HG03442 (cell line): Measurements from ENCODE around the gene SYNGR3.
"Not testable (repeated sequence)": the region's sequence is repeated elsewhere in the genome, so short reads cannot be mapped to it uniquely, and the experiment has no call there.

Source experiments
- ATAC-seq: cut with Tn5 transposase; IDR thresholded peaks from one replicate; pipeline ENCODE4 v1.9.1; 2021; ENCODE audit warnings: mild to moderate bottlenecking, moderate library complexity; ENCODE audit not compliant: unreplicated experiment

The SYNGR3 gene

DNA sequence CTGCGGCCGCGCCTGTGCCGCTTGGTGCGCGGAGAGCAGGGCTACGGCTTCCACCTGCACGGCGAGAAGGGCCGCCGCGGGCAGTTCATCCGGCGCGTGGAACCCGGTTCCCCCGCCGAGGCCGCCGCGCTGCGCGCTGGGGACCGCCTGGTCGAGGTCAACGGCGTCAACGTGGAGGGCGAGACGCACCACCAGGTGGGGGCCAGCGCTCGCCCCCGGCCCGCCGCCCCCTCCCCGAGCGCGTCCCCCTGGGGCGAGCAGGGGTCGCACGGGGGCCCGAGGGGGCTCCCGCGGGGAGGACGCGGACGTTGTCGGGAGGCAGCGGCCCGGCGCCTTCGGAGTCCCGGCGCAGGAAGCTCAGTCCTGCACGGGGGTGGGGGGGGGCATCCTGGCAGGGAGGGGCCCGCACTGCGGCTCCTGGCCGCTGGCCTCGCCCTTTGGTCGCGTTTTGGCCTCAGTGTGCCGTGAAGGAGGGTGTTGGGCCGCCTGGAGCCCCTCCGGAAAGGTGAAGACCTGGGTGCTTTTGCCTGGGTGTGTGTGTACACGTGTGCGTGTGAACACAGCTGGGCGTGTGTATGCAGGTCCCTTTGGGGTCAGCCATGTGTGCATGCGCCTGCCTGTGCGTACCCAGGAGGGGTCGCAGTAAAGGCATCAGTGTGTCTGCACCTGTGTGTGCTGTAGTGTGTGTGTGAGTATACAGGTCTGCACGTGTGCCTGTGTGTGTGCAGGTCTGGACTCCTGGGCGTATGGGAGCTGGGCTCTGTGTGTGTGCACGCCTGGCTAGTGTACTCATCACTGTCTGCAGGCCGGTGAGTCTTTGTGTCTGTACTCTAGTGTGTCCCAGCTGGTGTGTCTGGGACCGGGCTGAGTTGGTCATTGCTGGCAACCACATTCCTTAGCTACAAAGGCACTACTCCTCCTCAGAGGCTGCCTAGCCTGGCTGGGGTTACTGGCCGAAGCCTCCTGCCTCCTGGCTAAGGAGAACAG, 37.5 kb downstream of the SYNGR3 start:
- ATAC-seq = no peak

DNA sequence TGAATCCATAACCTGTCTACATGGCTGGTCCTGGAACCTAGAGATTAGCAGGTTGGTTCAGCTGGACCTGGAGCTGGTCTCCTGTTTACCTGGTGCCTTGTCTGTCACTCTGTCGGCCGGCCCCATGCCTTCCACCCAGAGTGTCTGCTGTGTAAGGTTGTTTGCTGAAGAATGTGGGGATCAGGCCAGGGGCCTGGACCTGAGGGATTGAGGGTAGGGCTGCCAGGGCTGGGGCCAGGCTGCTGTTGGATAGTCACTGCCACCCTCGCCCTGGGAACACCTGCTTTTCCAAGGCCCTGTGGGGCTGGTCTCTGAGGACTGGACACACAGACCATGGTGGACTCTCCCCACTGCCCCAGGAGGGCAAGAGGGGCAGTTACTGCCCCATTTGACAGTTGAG, 38.4 kb downstream of the SYNGR3 start:
- no peak for ATAC-seq

DNA sequence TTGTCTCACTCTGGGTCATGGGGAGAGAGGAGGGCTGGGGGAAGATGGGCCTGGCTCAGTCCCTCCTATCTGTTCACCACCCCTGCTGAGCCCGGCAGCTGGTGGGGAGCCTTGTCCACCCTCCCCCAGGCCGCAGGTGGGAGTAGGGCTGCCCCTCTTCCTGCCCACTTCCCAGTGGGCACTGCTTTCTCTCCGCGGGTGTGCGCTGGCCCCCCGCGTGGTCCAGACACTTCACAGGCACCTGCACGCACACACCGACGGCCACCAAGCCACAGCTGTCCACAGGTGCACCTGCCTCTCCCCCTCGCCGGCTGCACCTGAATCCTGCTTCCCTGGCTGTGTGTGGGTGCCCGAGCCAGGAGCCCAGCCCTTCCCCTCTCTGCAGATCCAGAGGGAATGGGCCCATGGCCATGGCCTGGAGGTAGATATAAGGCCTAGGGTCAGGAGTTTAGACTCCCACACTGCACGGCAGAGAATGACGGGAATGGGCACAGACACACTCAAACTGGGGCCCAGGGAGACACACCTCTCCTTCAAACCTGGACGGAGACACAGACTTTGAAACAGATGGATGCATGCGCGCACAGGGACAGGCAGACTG, 39.0 kb downstream of the SYNGR3 start:
- ATAC-seq = no peak

DNA sequence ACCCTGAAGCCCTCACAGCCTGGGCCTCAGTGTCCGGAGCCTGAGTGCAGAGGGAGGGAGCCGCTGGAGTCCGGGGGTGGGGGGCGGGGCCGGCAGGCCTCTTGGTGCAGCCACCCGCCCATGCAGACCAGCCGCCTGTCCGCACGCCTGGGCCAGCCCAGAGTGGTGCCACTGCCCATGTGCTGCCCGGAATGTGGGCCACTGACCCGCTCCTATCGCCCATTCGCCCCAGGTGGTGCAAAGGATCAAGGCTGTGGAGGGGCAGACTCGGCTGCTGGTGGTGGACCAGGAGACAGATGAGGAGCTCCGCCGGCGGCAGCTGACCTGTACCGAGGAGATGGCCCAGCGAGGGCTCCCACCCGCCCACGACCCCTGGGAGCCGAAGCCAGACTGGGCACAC, 39.6 kb downstream of the SYNGR3 start:
- ATAC-seq = no peak

DNA sequence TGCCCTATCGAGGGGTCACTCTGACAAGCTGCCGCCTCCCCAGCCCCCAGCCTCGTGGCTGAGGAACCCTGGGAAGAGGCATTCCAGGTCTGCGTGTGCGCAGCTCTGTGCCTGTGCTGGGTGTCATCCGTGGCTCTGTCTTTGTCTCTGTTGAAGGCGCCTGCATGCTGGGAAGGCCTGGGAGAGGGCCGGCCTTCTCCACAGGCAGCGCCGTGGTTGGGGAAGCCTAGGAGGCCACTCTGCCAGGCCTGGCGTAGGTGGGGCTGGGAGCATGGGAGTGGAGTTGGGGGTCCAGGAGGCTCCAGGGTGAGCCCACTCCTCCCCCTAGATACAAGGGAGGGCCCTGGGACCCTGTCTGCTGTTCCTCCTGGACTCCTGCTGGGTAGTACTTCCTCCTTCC, 40.3 kb downstream of the SYNGR3 start:
- no peak for ATAC-seq

DNA sequence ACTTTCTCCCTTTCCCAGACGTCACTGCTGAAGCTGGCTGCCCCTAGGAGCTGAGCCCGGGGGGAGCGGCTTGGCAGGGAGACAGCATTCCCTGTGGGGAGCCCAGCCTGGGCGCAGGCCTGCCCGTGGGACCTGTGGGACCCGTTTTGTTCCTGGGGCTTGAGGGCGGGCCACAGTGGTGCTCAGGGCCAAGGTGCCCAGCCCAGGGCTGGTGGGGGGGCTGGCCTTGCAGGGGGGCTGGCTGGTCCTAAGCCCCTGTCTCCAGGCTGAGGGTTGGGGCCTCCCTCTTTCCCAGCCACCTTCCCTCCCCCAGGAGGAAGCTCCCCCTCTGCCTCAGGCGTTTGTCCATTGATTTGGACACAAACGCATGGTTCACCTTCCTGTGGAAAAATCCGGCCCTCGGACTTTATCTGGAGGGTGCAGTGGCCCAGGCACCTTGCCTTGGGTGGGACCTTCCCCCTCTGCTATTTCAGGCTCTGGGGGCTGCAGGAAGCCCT, 41.4 kb downstream of the SYNGR3 start:
- ATAC-seq = no peak

DNA sequence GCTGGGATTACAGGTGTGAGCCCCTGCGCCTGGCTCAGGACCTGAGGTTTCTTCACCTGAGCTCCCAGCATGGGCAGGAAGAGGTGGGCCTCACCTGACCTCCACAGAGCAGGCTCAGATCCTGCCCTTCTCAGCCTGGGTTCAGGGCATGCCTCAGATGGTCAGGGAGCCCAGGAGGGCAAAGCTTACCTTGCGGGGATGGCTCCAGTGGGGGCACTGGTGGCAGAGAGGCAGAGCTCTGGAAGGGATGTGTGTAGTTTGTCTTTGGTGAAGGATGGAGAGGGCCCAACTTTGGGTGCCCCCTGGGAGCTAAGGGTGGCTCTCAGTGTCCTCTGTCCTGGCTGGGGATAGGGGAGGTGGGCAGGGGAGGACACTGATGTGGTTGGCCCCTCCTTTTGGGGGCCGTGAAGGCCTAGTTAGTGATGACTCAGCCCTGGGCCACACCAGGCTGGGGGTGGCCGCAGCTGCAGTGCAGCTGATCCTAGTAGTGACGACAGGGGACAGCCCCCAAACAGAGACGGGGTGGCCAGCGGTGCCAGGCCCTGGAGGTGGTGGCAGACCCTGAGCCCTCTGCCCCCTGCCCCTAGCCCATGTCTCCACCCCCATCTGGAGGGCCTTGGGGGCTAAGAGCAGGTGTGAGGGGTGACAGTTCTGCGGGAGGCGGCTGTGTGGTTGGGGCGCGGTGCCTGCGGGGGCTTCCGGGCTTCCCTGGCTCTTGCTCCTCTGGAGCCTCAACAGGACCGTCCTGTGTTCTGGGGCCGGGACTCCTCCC, 42.7 kb downstream of the SYNGR3 start:
- ATAC-seq = no peak

DNA sequence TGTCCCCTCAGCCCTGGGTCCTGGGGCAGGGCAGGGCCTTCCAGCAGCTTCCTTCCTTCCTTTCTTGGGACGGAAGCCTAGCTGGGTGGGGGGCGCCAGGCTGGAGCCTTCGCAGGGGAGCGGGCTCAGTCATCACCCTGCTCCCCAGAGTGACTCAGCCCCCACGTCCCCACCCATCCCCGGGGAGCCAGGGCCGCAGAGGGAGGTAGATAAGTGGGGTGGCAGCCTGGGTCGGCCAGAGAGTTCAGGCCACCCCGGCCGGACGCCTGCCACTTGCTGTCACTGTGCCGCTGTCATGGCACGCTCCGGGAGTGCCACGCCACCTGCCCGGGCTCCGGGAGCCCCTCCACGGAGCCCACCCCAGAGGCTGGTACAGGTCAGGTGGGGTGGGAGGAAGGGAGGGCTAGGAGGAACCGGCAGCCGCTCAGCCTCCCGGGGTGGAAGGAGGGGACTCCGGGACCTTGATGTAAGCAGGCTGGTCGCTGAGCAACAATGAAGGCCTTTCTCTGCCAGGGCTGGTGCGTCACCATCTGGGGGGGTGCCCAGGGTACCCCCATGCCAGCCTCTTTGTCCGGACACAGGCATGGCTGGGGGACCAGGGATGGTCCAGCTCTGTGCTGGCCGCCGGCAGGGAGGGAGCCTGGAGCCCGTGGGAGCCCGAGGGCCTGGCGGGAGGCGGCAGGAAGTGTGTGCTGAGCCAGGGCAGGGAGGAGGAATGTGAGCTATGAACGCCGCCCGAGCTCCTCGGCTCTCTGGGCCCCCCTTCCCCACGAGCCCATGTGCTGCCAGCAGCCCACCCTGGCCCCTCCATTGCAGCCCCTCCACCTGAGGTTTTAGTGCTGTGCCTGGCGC, 43.5 kb downstream of the SYNGR3 start:
- no peak for ATAC-seq

DNA sequence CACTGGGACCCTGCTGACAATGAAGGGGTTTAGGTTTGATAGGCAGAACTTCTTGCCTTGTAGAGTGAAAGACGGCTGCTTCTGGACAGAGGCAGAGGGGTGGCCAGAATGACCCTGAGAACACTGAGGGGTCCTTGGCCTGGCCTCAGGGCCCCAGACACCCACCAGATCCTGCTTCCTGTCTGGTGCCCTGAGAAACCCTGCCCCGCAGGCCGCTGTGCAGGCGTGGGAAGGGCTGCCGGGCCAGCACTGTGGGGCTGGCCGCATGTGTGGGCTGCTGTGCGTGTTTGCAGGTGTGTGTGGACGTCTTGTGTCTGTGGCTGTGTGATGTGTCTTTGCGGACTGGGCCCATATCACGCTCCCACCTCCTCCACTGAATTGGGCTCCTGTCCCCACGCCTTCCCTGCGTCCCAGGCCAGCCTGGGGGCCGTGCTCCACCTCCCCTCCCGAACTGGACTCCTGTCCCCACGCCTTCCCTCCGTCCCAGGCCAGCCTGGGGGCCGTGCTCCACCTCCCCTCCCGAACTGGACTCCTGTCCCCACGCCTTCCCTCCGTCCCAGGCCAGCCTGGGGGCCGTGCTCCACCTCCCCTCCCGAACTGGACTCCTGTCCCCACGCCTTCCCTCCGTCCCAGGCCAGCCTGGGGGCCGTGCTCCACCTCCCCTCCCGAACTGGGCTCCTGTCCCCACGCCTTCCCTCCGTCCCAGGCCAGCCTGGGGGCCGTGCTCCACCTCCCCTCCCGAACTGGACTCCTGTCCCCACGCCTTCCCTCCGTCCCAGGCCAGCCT, 44.3 kb downstream of the SYNGR3 start:
- not testable (repeated sequence) for ATAC-seq

DNA sequence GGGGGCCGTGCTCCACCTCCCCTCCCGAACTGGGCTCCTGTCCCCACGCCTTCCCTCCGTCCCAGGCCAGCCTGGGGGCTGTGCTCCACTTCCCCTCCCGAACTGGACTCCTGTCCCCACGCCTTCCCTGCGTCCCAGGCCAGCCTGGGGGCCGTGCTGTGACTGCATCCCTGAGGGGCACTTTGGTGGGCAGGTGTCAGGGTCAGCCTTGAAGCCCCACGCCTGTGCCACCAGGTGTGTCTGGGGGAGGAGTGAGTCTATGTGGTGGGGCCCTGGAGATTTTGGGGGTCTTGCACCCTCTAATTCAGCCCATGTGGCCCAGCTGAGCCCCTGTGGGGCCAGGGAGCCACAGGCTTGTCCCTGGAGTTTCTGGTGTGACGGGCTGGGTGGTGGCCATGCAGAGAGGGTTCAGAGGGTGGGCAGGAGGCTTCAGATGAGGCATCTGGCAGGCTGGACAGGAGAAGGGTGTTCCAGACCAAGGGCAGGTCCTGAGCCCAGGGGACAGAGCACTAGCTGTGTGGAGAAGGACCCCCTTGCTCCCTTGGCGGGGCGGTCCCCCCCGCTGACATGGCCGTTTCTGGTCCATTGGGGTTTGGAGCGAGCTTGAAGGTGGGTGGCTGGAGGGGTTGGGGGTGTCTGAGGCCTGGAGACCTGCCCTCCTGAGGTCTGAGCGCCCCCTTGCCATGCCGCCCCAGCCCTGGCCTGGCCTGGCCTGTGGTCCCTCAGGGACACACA, 45.1 kb downstream of the SYNGR3 start:
- no peak for ATAC-seq

DNA sequence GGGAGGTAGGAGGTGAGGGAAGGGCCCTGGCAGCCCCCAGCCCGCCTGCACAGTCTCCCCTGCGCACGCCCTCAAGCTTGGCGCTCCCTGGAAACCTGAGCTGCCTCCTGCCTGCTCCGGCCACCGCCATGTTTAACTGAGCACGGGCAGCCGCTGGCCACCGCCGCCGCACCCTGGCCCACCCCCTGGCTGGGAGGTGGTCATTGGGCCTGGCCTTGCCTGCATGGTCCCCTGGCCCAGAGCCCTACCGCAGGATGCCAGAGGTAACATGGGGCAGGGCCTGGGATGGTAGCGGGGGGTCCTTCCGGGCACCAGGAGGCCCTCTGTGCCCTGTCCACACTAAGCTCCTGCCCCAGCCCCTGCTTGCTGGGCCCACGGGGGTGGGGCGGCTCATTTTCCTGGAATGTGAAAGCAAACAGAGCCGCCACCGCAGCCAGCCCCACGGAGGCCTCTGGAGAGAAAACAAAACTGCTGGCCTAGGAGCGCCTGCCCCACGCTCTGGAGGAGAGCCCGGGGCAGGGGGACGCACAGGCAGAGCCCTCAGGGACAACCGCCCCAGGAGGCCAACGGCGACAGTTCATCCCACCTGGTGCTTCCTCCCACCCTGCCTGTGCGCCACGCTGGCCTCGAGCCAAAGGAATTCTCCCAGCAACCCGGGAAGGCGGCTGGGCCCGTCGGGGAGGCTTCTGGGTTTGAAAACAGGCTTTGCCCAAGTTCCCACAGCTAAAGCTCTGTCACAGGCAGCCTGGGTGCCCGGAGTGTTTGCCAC, 45.8 kb downstream of the SYNGR3 start:
- ATAC-seq = no peak

DNA sequence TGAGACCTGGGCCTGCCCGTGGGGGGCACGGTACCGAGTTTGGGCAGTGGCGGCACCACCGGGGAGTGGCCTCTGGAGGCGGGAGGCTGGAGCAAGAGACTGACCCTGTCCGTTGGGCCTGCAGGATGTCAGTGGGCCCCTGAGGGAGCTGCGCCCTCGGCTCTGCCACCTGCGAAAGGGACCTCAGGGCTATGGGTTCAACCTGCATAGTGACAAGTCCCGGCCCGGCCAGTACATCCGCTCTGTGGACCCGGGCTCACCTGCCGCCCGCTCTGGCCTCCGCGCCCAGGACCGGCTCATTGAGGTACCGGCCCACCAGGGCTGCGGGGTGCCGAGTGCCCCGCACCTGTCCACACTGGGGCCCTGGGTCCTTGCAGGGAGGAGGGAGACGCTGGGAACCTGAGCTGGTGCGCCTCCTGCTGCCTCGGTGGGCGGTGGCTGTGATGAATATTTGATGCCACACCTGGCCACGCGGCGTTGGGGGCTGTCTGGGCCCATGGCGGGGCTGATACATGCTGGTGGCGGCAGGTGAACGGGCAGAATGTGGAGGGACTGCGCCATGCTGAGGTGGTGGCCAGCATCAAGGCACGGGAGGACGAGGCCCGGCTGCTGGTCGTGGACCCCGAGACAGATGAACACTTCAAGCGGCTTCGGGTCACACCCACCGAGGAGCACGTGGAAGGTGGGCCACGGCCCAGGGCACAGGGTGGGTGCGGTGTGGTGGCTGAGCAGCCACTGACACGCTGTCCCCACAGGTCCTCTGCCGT, 46.6 kb downstream of the SYNGR3 start:
- ATAC-seq = no peak

DNA sequence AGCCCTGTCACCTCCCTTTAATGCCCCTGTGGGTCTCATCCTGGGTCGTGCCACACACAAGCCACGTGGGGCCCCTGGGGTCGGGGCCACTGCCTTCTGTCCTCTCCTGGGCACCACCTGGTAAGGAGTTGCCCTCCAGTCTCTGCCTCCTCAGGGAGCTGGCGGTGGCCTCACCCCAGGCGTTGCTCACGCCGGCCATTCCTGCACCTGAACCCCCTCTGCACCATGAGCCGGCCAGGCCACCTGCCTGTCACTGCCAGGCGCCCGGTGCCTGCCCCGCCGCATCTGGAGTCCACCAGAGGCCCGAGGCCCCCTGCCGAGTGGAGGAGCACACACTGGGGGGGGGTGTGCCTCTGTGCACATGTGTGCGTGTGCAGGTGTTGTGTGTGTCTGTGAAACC, 47.3 kb downstream of the SYNGR3 start:
- no peak for ATAC-seq

DNA sequence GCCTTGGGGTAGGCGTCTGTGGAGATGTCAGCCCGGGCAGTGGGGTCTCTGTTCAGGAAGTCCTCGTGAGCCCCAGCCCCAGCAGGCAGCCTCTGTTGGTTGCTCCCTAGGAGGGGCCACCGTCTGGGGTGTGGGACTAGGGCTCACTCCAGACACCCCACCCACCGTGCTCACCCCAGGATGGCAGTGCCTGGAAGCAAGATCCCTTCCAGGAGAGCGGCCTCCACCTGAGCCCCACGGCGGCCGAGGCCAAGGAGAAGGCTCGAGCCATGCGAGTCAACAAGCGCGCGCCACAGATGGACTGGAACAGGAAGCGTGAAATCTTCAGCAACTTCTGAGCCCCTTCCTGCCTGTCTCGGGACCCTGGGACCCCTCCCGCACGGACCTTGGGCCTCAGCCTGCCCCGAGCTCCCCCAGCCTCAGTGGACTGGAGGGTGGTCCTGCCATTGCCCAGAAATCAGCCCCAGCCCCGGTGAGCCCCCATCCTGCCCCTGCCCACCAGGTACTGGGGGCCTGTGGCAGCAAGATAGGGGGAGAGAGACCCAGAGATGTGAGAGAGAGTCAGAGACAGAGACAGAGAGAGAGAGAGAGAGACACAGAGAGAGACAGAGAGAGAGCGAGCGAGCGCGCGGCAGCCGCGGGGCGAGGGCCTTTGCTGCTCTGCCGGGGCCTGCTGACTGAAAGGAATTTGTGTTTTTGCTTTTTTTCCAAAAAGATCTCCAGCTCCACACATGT, 48.0 kb downstream of the SYNGR3 start:
- no peak for ATAC-seq

DNA sequence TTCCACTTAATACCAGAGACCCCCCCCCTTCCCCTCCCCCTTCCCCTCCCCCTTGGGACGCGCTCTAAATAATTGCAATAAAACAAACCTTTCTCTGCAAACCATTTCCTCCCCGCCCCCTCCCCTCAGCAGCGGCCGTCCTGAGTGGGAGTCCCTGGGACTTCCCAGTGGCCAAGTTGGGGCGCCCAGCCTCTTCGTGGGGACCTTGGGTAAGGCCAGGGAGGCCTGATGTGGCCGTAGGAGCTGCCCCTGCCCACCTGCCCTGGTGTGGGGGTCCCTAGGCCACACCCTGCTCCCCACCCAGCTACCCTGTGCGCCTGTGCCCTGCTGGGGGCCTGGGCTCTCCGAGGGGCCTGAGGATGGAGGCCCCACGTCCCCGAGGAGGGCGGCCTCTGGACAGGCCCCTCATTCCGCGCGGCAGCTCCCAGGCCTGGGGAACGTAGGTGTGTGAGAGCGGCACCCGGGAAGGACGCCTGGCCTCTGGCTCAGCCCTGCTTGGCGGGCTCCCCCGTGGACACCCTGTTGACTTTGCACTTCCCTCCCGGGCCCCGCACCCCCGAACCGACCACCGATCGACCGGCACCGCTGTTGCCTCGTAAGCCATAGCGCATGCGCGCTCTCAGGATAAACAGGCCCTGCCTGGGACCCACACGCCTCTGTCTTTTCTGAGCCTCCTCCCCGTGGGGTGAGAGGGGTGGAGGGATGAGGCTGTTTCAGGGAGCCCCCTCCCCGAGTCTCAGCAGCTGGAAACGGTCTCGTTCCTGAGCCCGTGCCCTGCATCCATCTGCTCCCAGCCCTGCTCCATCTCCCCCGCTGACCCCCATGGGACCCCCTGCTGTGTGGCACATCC, 48.8 kb downstream of the SYNGR3 start:
- ATAC-seq = no peak
